ENCODE results near the gene FAM151A. TPM values are rescaled to one million over a fixed set of nuclear protein-coding genes. Genes with fewer than 3 reads are reported as not detected.

The FAM151A gene
- total RNA-seq, 1 donor from 2014 or later: not detected

DNA sequence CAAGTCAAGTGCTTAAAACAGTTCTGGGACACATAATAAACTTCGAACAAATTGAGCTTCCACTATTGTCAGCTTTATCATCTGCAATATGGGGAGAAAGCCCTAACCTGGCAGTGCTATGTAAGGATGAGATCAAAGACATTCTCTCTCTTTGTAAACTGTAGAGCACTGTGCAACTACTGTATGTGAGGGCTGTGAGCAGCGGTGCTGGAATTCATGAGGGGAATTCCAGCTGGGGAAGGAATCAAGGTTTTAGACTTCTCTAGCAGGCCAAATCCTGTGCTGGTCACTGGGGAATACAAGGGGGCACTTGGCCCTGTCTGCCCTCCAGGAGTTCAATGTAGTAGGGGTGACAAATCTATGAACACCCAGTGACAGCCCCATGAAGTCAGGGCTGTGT is 9.3 kb downstream of the FAM151A start:
- no peaks in the 10 kb centered on the region for H3K4me1 ChIP-seq
- ATAC-seq (no peak), DNase-seq (no peak)
- TF ChIP-seq, protein P1, sequence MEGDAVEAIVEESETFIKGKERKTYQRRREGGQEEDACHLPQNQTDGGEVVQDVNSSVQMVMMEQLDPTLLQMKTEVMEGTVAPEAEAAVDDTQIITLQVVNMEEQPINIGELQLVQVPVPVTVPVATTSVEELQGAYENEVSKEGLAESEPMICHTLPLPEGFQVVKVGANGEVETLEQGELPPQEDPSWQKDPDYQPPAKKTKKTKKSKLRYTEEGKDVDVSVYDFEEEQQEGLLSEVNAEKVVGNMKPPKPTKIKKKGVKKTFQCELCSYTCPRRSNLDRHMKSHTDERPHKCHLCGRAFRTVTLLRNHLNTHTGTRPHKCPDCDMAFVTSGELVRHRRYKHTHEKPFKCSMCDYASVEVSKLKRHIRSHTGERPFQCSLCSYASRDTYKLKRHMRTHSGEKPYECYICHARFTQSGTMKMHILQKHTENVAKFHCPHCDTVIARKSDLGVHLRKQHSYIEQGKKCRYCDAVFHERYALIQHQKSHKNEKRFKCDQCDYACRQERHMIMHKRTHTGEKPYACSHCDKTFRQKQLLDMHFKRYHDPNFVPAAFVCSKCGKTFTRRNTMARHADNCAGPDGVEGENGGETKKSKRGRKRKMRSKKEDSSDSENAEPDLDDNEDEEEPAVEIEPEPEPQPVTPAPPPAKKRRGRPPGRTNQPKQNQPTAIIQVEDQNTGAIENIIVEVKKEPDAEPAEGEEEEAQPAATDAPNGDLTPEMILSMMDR (IDR thresholded peaks at IDR 0.05): no peak
- H3K4me3 ChIP-seq: no peak overlapping the region
- no peak overlapping the region for H3K27ac ChIP-seq
- H3K27me3 ChIP-seq (ENCODE audit: low read depth): no peaks in the 10 kb centered on the region
- no peaks in the 10 kb centered on the region for H3K9me3 ChIP-seq
- intact Hi-C loops (cut with DNase I): no loop called here
- H3K36me3 ChIP-seq: no peaks in the 10 kb centered on the region

DNA sequence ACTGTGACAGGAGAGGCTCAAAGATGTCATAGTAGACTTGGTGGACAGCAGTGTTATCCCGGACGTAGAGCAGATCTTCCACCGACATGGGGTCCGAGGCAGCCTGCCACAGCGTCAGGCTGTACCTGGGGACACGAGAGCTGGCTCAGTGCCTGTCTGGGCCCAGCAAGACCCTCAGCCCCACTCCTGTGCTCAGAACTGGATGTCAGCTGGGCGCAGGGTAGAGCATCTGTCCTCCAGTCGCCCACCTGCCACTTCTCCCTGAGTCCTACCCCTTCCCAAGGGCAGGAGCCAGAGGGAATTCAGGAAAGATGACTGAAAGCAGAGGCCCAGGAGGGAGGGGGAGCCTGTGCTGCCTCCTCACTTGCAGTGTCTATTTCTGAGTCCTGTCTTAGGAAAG is 11.7 kb downstream of the FAM151A start:
- intact Hi-C loops (cut with DNase I): no loop called here
- Histone ChIP-seq H3K9me3 (no peaks in the 10 kb centered on the region), H3K27ac (no peak overlapping the region), H3K27me3 (ENCODE audit: low read depth) (no peaks in the 10 kb centered on the region), H3K4me3 (no peak overlapping the region), H3K36me3 (no peaks in the 10 kb centered on the region), H3K4me1 (no peaks in the 10 kb centered on the region)
- ATAC-seq (no peak), DNase-seq (no peak)
- TF ChIP-seq, protein P1 (IDR thresholded peaks at IDR 0.05): no peak

- H3K27me3 ChIP-seq (ENCODE audit: low read depth): no peaks in the 10 kb centered on the region
- H3K9me3 ChIP-seq: no peaks in the 10 kb centered on the region
- TF ChIP-seq, protein P1 (IDR thresholded peaks at IDR 0.05): no peak
- H3K27ac ChIP-seq: no peak overlapping the region
- intact Hi-C loops (cut with DNase I): no loop called here
- H3K4me1 ChIP-seq: no peaks in the 10 kb centered on the region
- H3K36me3 ChIP-seq: no peaks in the 10 kb centered on the region
- ATAC-seq (no peak), DNase-seq (no peak)
- H3K4me3 ChIP-seq: no peak overlapping the region
Measured at GRCh38 chr1:54610601-54611580, 12.4 kb downstream of the FAM151A start.

GRCh38 chr1:54610048-54610447 is 13.3 kb downstream of the FAM151A start:
- Histone ChIP-seq H3K4me1 (no peaks in the 10 kb centered on the region), H3K27me3 (ENCODE audit: low read depth) (no peaks in the 10 kb centered on the region), H3K4me3 (no peak overlapping the region), H3K36me3 (no peaks in the 10 kb centered on the region), H3K27ac (no peak overlapping the region), H3K9me3 (no peaks in the 10 kb centered on the region)
- TF ChIP-seq, protein P1 (IDR thresholded peaks at IDR 0.05): no peak
- ATAC-seq (no peak), DNase-seq (no peak)
- intact Hi-C loops (cut with DNase I): no loop called here

DNA sequence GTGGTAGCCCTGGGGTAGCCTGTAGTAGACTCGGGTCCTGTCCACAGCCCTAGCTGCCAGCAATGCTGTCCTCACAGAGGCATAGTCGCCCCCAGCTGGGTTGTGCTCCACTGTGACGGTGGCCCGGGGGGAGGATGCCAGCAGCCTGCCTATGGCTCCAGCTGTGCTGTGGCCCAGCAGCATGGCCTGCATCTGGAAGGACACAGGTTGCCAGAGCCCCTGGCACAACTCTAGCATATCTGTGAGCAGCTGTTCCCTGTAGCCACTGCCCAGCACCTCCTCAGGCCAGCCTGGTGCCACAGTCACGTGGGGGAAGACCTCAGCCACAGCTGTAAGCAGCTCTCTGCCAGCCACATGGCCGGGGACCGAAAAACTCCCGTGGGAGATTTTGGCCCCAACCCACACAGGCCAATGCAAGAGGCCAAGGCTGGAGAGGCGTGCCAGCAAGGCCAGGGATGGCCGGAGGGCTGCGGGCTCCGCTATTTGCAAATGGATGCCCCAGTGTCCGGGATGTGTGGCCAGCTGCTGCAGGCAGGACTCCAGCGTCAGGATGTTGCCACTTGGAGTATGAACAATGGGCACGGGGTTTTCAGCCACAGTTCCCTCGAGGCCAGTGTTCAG is 13.9 kb downstream of the FAM151A start:
- no peaks in the 10 kb centered on the region for H3K9me3 ChIP-seq
- no peak for DNase-seq
- peak in 1 of 2 donors; percentile 12 for ATAC-seq
- no peaks in the 10 kb centered on the region for H3K27me3 ChIP-seq (ENCODE audit: low read depth)
- H3K27ac ChIP-seq: no peak overlapping the region
- H3K4me3 ChIP-seq: no peak overlapping the region
- intact Hi-C loops (cut with DNase I): no loop called here
- no peaks in the 10 kb centered on the region for H3K36me3 ChIP-seq
- TF ChIP-seq, protein P1 (IDR thresholded peaks at IDR 0.05): no peak
- H3K4me1 ChIP-seq: no peaks in the 10 kb centered on the region

Data from lower lobe of right lung (tissue), 2 donors.